ENCODE data around the gene FAAH2. TPM values are rescaled to one million over a fixed set of nuclear protein-coding genes. Genes with fewer than 3 reads are reported as not detected.

Gene FAAH2
- total RNA-seq (10 to 100 TPM in 1 of 9 donors, 1 to 10 TPM in 6, under 1 TPM in 1, not detected in 1; 0.92 to 12.4 (median 2.0) TPM), polyA plus RNA-seq (1 to 10 TPM; 2.9 to 3.9 (median 3.2) TPM)
- long read RNA-seq, donor 1, partial matches to known transcripts, result 0 of 1 reads
- long read RNA-seq, donor 1, other reads (novel, unspliced or antisense), result 0 of 1 reads
- long read RNA-seq, donor 2, result 0 reads
- long read RNA-seq, donor 3, result 0 reads
- long read RNA-seq, donor 4, partial matches to known transcripts, result 0 of 2 reads
- long read RNA-seq, donor 4, other reads (novel, unspliced or antisense), result 1 of 2 reads
- long read RNA-seq, donor 5, result 0 reads
- long read RNA-seq, donor 6, partial matches to known transcripts, result 0 of 1 reads
- long read RNA-seq, donor 6, other reads (novel, unspliced or antisense), result 1 of 1 reads
- long read RNA-seq, donor 7, partial matches to known transcripts, result 0 of 1 reads
- long read RNA-seq, donor 7, other reads (novel, unspliced or antisense), result 0 of 1 reads
- long read RNA-seq, donor 8, partial matches to known transcripts, result 0 of 2 reads
- long read RNA-seq, donor 8, other reads (novel, unspliced or antisense), result 0 of 2 reads
- long read RNA-seq, donor 9, partial matches to known transcripts, result 0 of 2 reads
- long read RNA-seq, donor 9, other reads (novel, unspliced or antisense), result 0 of 2 reads
- long read RNA-seq, donor 10, result 0 reads

DNA sequence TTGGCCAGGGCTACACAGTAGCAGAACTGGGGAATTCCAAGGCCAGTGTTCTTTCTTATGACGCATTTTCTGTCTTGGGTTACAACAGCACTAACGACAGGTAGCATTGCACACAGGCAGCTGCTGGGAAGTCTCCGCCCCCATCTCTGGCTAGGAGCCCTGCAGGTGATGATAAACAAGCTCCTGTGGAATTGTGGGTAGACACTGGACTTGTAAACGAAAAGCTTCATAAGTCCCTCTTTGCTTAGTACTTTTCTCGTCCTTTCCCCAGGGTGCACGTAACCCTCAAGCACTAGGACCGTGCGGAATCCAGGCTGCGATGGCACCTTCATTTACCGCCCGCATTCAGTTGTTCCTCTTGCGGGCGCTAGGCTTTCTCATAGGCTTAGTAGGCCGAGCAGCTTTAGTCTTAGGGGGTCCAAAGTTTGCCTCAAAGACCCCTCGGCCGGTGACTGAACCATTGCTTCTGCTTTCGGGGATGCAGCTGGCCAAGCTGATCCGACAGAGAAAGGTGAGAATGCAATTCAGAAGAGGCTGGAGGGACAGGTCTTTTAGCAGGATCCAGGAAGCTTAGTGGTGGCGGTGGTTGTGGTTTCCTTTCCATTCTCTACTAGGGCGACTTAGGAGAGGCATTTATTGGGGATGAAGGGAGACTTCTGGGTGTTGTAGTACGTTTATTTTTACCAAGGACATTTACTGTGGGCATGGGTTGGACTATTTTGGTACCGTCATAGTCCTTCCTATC, at the start of gene FAAH2:
Gene FAAH2, plus strand, starts transcription at position 200 of the 745 bp plus-strand sequence. Its CDS starts 120 bp downstream, at position 320.
- peak within 1 kb of the TSS in 1 of 4 donors; percentile 50 for H3K4me3 ChIP-seq
- no peaks in the 10 kb centered on the region for H3K9me3 ChIP-seq (replicated peaks in 1 of 3)
- no peaks in the 10 kb centered on the region for H3K27me3 ChIP-seq
- TF ChIP-seq, protein P1, sequence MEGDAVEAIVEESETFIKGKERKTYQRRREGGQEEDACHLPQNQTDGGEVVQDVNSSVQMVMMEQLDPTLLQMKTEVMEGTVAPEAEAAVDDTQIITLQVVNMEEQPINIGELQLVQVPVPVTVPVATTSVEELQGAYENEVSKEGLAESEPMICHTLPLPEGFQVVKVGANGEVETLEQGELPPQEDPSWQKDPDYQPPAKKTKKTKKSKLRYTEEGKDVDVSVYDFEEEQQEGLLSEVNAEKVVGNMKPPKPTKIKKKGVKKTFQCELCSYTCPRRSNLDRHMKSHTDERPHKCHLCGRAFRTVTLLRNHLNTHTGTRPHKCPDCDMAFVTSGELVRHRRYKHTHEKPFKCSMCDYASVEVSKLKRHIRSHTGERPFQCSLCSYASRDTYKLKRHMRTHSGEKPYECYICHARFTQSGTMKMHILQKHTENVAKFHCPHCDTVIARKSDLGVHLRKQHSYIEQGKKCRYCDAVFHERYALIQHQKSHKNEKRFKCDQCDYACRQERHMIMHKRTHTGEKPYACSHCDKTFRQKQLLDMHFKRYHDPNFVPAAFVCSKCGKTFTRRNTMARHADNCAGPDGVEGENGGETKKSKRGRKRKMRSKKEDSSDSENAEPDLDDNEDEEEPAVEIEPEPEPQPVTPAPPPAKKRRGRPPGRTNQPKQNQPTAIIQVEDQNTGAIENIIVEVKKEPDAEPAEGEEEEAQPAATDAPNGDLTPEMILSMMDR (IDR thresholded peaks at IDR 0.05), result no peak
- no peak for TF ChIP-seq POLR2A (IDR thresholded peaks at IDR 0.05)
- H3K4me1 ChIP-seq (replicated peaks in 1 of 2), result no peaks in the 10 kb centered on the region
- peak in 4 of 7 donors; percentile 26 to 59 (median 38) for DNase-seq
- WGBS, 4 donors, result 1 to 19% (median 11%) methylated on average over 9 to 22 of the region's 22 CpGs
- no peaks in the 10 kb centered on the region for H3K36me3 ChIP-seq (replicated peaks in 1 of 2)
- intact Hi-C loops (cut with DNase I), result no loop called here
- no peak within 1 kb of the TSS for H3K27ac ChIP-seq

GRCh38 chrX:57241967-57242366, 44.5 kb upstream of the FAAH2 start:
- WGBS, 4 donors, result 77 to 97% (median 82%) methylated on average over 3 to 7 of the region's 7 CpGs
- DNase-seq, result no peak
- Histone ChIP-seq H3K27ac (no peak overlapping the region), H3K9me3 (replicated peaks in 1 of 3) (no peaks in the 10 kb centered on the region), H3K4me1 (replicated peaks in 1 of 2) (no peaks in the 10 kb centered on the region), H3K4me3 (no peak overlapping the region), H3K36me3 (replicated peaks in 1 of 2) (no peaks in the 10 kb centered on the region), H3K27me3 (no peaks in the 10 kb centered on the region)
- intact Hi-C loops (cut with DNase I), result no loop called here
- no peak for TF ChIP-seq POLR2A (IDR thresholded peaks at IDR 0.05)
- TF ChIP-seq, protein P1 (IDR thresholded peaks at IDR 0.05), result no peak

DNA sequence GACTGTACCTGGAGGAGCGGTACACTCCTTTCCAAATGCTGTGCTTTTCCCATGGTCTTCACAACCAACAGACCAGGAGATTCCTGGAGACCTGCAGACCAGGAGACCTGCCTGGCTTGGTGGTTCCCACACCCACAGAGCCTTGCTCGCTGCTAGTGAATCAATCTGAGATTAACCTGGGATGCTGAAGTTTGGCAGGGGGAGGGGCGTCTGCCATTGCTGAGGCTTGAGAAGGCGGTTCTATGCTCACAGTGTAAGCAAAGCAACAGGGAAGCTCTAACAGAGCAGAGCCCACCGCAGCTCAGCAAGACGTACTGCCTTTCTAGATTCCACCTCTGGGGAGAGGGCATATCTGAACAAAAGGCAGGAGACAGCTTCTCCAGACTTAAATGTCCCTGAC, 34.5 kb upstream of the FAAH2 start:
- TF ChIP-seq POLR2A (IDR thresholded peaks at IDR 0.05), result no peak
- TF ChIP-seq, protein P1 (IDR thresholded peaks at IDR 0.05), result no peak
- Histone ChIP-seq H3K36me3 (replicated peaks in 1 of 2) (no peaks in the 10 kb centered on the region), H3K27me3 (peaks cover 3% of the 10 kb centered on the region), H3K4me1 (replicated peaks in 1 of 2) (no peaks in the 10 kb centered on the region), H3K27ac (no peak overlapping the region), H3K9me3 (replicated peaks in 1 of 3) (no peaks in the 10 kb centered on the region), H3K4me3 (no peak overlapping the region)
- intact Hi-C loops (cut with DNase I), result no loop called here
- no peak for DNase-seq
- 71 to 93% (median 81%) methylated on average over 4 to 6 of the region's 6 CpGs; no CpG with 5 or more reads in 1 of the 4 donors for WGBS, 4 donors

DNA sequence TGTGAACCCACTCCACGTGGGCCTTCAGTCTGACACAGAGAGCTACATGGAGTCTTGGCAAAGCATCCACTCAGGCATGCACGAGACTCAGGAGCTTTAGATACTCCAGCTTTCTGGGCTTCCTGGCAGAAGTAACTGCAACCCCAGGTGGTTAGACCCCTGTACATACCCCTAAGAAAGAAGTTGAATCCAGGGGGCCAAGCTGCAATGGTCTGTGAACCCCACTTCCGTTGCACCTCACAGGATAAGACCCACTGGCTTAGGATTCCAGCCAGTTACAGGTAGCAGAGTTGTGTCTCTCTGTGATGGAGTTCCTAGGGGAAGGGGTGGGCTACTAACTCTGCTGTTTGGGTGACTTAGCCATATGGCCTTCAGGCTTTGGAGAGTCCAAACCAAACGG, 21.4 kb upstream of the FAAH2 start:
- Histone ChIP-seq H3K4me3 (no peak overlapping the region), H3K4me1 (replicated peaks in 1 of 2) (no peaks in the 10 kb centered on the region), H3K27ac (no peak overlapping the region), H3K27me3 (no peaks in the 10 kb centered on the region), H3K9me3 (replicated peaks in 1 of 3) (no peaks in the 10 kb centered on the region), H3K36me3 (replicated peaks in 1 of 2) (no peaks in the 10 kb centered on the region)
- DNase-seq, result no peak
- intact Hi-C loops (cut with DNase I), result no loop called here
- WGBS, 4 donors, result 69 to 78% methylated on average over 4 of the region's 4 CpGs; no CpG with 5 or more reads in 2 of the 4 donors
- TF ChIP-seq, protein P1 (IDR thresholded peaks at IDR 0.05), result no peak
- TF ChIP-seq POLR2A (IDR thresholded peaks at IDR 0.05), result no peak
